Activated CD4-positive, CD25-positive, alpha-beta regulatory T cell treated with anti-CD3 and anti-CD28 coated beads, Interleukin-2, amount 50 U/mL, for 24 hours (primary cell): ENCODE measurements around the gene PCLAF.
"Not testable (repeated sequence)": the region's sequence is repeated elsewhere in the genome, so short reads cannot be mapped to it uniquely, and the experiment has no call there.

ENCODE experiments used
- ATAC-seq, 2 donors: fragments of 150-1000 bp; cut with Tn5 transposase; one replicate each; pipeline ENCODE4 v1.10.0; 2021; ENCODE audit warnings: mild to moderate bottlenecking in 1 of 2, moderate library complexity in 1 of 2

PCLAF gene, protein sequence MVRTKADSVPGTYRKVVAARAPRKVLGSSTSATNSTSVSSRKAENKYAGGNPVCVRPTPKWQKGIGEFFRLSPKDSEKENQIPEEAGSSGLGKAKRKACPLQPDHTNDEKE

DNA sequence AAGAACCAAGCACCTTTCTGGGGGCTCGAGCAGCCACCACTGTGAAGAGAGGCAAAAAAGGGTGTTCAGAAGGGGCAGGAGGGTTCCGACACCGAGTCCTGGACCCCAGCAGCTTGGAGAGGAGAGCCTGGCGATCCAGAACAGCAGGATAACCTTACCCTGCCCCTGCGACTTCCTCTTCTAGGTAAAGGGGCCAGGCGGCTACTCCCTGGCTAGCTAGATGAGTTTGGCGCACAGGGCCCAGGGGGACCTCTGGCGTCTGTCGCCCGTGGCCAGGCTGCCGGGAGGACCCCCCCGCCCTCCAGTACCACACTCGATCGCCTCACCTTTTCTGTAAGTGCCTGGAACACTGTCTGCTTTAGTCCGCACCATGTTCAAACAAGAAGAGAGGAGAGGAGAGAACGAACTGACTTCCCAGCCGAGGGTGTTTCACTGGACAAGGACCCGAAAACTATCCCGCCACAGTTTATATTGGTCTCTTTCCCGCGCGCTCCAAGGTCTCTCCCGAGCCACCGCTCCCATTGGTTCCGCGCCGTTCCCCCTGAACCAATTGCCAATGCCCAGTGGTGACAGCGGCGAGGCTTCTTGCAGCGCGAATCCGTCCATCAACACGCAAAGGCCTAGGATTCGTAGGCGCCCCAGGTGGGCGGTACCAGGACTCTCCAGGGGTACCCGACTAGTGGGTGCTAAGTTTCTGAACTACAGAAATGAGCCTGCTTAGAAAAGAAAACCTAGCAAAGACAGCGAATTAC, at the start of gene PCLAF:
TSS of gene PCLAF (minus strand) at position 442 of the 752 bp plus-strand sequence. CDS start at position 372, 70 bp downstream.
- ATAC-seq, result peak; percentile 100

DNA sequence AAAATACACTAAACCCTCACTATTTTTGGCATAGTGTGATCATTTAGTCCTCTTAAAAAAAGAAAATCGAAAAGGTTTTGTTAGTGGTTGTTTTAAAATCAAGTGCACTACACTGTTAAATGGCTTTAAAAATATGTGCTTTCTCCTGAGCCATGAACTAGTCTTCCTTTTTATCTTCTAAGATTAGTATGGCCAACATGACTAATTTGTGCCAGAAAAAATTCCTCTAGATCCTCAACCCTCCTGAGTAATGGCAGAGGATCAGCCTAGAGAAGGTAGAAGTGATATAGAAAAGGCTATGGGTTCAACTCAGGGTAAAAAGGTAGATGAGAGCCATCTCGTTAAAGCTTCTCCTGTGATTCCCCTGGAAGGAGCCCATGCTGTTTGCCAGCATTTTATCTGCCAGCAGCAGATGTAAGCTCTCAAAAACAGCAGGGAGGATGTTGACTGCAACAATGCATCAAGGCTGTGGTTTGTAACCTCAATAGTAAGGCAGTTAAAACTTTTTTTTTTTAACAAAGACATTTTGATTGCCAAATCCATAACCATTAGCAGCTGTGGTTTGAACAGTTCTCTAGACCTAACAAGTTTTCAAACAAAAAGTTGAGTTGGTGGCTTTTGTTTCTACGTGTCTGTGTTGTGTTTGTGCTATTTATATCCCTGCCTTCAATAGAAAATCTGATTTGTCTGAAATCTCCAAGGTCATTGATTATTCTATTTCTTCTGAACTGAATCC, 48.9 kb upstream of the PCLAF start:
- peak; percentile 56 to 59 for ATAC-seq

DNA sequence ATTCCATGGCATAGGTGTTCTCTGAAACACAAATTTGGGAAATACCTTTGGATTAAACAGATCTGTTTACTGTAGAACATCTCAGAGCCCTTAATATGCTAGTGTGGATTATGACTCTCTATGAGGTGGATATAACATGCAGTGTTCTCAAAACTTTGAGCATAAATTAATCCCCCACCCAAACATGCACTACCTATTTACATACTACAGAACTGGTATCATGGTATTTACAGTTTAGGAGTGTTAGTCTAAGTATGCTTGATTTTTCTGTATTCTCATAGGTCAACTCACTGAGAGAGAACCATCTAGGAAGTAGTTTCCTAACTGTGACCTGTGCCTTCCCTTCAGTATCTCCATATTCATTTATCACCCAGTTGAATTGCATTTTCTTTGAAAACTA, 48.2 kb upstream of the PCLAF start:
- ATAC-seq, result peak; percentile 81 to 93

DNA sequence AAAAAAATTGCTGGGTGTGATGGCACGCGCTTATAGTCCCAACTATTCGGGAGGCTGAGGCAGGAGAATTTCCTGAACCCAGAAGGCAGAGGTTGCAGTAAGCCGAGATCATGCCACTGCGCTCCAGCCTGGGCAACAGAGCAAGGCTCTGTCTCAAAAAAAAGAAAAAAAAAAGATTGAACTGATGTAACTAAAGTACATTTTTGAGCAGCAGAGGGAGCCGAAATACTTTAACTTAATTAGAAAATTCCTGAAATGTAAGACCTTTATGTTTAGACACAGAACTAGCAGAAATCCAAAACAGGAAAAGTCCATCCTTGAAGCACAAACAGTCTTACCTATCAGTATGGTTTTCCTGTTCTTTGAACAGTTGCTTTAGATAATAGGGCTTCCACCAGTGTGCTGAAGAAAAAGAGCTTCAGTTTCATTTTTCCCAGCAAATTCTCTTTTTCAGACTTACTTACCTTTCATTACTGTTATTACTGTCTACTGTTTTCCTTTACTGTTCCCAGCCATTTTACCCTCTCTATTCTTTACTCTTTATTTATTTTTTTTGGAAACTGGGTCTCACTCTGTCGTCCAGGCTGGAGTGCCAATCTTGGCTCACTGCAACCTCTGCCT, 45.7 kb upstream of the PCLAF start:
- no peak for ATAC-seq

DNA sequence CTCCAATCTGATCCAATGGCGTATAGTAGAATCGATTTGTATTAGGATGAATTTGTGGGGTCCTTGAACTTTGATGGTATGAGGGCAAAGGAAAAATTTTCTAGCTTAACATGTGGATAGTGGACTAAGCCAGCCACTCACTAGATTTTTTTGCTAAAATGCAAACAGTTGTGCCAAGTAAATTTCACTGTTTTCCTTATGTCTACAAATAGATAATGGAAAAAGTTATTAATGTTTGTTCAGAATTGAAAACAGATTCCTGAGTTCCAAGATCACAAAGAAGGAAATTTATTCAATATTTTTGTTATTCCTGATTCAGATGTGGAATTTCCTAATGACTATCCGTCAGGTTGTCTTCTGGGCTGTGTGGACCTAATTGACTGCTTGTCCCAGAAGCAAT, 44.0 kb upstream of the PCLAF start:
- no peak for ATAC-seq

DNA sequence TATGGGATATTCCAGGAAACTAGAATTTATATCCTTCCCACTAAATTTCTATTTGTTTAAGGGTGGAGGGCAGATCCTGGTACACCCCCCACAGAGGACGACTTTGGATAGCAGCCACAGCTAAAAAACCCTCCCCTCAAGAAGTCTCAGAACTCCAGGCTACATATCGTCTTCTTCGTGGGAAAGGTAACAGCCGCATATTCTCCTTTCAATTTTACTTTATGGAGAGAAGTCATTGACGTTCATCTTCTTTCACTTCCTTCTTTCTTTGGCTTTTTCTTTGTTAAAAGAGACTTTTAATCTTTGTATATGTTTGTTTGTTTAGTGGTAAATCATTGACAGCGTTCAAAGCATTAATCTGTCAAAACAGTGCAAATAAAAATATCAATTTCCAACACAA, 42.7 kb upstream of the PCLAF start:
- ATAC-seq, result no peak

DNA sequence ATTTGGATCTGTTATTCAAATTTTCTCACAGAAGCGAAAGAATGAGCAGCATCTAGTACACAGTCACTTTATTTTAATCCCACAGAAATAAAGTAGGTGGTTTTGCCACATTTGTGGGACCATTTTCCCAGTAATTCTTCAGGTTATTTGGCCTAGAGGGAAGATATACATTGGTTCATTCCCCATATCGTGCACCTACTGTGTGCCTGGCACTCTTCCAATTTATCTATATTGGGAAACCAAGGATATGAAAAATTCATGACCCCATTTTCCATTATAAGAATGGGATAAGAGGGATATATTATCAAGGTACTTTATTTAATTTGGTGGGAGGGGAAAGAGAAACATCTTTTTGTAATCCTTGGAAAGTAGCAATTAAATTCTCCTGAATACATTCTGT, 41.5 kb upstream of the PCLAF start:
- no peak for ATAC-seq

DNA sequence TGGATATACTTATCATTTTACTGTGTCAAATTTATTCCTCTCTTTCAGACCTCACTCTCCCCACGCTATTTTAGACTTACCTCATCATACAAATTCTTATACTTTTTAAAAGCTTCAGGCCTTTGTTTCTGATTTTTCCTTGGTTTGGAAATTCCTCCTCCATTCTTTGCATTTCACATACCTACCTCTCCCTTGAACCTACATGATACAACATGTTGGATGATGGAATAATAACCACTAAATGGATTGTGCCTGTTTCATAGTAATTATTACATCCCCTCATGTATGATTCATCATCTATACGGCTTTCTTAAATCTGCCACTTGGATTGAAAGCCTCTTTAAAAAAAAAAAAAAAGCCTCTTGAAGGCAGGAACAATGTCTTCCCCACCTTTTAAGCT, 31.0 kb upstream of the PCLAF start:
- no peak for ATAC-seq

DNA sequence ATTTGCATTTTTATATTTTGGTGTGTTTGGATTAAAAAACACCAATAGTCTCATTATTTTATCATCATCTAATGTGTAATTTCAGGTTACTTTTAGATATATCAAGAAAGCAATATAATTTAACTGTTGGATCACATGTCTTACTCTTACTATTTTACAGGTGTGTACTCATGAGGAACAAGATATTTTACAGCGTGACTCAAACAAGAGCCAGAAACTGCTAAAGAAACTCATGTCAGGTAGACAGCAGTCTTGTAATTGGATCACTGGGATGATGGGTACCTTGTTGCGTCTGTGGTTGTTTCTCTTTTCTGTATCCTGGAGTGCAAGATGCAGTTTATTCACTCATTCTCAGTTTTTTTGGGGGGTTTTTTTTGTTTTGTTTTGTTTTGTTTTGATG, 19.3 kb upstream of the PCLAF start:
- no peak for ATAC-seq

DNA sequence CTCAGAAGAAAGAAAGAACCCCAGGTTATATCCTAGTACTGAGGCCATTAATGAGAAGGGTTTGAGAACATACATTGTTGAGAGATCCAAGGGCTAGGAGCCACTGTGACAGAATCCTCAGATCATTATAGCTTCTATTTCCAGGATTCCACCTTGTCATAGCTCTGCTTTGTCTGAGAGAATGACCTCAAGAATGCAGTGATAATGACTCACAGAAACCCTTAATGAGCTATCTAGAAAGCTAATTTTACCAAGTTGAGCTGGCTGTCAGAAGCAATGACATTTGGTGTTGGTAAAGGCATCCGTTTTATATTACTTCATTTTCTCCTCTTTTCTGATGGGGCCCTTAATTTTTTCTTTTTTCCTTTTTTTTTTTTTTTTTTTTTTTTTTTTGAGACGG, 17.3 kb upstream of the PCLAF start:
- ATAC-seq, result no peak

DNA sequence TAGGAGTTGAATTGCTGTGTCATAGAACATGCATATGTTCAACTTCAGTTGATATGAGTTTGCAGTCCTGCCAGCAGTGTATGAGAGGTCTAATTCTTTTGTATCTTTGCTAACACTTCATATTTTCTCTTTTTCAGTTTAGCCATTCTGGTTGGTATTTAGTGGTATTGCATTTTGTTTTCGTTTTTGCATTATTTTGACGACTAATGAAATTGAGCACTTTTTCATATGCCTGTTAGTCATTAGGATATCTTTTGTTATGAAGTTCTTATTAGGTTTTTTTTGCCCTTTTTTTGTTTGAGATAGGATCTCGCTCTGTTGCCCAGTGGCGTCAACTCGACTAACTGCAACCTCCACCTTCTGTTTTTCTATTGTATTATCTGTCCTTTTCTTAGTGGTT, 15.5 kb upstream of the PCLAF start:
- no peak for ATAC-seq

DNA sequence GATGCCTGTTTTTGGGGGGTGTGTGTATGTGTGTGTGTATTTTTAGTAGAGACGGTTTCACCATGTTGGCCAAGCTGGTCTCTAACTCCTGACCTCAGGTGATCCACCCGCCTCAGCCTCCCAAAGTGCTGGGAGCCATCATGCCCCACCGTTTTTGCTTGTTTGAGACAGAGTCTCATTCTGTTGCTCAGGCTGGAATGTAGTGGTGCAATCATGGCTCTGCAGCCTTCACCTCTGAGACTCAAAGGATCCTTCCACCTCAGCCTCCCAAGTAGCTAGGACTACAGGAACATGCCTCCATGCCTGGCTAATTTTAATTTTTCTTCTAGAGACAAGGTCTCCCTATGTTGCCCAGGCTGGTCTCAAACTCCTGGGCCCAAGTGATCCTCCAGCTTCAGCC, 11.2 kb upstream of the PCLAF start:
- not testable (repeated sequence) for ATAC-seq

DNA sequence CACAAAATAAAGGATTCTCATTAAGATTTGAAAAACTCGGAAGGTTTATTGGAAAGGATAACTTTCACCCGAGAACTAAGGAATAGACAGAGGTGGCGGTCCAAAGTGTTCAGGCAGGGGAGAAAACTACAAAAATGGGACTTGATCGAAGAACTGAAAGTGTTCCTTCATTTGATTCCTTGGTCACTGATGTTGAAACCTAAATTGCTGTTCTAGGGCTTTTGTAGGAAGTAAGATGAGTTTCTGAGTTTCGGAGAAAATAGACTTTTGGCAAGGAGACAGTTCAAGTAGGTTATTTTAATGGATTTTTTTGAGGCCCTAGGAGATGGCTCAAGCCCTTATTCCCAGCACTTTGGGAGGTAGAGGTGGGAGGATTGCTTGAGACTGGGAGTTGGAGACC, 7.8 kb upstream of the PCLAF start:
- no peak for ATAC-seq

DNA sequence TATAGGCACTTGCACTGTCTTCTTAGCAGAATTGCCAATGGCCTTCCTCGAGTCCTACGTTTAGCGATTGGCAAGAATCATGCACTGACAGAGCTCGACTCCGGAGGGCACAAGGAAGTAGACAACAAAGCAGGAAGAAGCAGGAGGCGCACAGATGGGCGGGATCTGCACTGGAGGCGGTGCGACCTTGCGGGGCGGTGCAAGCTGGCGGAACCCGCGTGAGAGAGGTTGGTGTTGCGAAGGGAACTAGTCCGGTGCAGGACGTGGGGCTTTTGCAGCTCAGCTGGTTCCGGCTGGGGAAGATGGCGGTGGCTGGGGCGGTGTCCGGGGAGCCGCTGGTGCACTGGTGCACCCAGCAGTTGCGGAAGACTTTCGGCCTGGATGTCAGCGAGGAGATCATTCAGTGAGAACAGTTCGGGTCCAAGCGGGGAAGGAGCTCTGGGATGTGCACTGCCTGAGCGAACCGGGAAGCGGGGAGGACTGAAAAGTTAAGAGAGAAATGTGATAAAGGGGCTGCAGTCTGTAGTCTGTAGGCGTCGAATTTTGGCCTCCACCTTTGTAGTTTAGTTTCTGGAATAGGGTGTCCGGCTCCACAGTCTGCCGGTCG, 6.4 kb upstream of the PCLAF start, which contains the start of gene TRIP4:
TSS of gene TRIP4 (plus strand) at position 275 of the 607 bp plus-strand sequence. CDS start at position 303, 28 bp downstream.
- peak; percentile 99 to 100 for ATAC-seq

DNA sequence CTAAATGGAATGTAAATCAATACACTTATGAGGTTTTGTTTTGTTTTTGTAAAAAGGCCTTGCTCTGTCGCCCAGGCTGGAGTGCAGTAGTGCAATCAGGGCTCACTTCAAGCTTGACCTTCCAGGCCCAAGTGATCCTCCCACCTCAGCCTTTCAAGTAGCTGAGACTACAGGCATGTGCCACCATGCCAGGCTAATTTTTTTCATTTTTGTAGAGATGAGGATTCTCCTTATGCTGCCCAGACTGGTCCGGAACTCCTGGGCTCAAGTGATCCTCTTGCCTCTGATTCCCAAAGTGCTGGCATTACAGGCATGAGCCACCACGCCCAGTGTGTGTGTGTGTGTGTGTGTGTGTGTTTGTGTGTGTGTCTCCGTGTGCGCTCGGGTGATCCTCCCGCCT, 5.0 kb upstream of the PCLAF start:
- ATAC-seq, result no peak

DNA sequence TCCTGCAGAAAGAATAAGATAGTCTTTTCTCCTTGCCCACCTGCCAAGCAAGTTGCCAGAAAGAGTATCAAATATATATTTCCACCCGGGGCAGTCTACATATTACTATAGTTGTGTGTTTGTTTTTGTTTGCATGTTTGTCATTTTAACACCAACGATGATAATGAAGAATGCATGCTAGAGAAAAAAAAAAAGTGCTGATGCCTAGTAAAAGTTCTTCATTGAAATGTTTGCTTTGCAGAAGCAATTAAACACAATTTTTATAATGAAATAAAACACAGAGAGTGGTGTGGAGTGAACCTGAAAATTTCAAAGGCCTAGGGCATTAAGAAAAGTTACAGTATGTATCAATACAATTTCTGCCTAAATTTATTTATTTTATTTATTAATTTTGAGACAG, 2.5 kb upstream of the PCLAF start:
- no peak for ATAC-seq

DNA sequence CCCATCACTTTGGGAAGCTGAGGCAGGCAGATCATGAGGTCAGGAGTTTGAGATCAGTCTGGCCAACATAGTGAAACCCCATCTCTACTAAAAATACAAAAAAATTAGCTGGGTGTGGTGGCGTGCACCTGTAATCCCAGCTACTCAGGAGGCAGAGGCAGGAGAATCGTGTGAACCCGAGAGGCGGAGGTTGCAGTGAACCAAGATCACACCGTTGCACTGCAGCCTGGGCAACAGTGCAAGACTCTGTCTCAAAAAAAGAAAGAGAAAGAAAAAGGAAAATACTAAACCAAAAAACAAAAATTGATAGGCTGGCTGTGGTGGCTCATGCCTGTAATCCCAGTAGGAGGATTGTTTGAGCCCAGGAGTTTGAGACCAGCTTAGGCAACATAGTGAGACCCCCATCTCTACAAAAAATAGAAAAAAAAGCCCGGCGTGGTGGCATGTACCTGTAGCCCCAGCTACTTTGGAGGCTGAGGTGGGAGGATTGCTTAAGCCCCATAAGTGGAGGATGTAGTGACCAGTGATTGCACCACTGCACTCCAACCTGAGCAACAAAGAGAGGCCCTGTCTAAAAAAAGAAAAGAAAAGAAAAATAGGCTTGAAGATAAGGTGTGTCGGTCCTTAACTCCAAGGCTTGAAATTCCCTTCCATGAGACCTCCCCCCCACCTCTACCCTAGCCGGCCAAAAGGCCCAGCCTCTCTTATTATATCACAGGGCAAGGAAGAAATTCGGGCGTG, 941 bp downstream of the PCLAF start:
- ATAC-seq, result not testable (repeated sequence)

DNA sequence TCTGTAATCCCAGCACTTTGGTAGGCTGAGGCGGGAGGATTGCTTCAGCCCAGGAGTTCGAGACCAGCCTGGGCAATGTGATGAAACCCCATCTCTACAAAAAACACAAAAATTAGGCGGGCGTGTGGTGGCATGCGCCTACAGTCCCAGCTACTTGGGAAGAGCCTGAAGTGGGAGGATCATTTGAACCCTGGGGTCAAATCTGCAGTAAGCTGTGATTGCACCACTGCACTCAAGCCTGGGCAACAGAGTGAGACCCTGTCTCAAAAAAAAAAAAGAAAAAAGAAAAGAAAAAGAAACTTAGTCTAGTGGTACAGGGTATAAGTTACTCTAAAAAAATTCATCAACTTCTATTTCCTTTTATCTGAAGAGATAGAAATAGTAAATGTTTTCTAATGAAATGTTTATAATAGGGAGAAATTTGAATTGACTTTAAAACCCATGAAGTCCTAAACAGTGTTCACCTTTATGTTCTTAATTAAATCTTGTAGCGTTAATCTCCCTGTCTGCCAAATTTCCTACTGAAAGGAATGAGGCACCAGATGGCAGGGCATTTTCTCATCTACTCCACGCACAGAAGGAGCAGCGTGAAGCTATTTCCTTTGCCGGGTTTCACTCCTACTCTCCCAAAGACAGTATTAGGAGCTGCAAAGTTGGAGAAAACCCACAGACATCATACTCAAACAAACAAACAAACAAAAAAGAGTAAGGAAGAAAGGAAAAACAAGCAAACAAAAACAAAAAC, 1.9 kb downstream of the PCLAF start:
- ATAC-seq, result no peak

DNA sequence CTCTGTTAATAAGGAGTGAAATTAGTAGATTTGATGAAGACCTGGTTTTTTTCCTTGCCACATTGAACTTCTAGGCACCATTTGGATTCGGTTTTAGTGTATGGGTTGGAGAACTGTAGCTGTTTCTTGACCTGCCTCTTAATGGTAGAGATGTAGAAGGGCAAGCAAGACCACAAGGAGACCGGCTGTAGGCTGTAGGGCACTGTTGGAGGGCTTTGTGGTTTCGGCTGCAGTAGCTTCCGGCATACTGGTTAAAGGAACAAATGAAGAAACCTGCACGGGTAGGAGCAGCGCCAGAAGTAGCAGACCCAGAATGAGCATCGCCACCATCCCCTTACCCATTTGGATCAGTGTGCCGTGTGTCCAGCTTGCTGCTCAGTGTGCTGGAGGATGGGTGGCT, 7.9 kb downstream of the PCLAF start:
- ATAC-seq, result no peak

DNA sequence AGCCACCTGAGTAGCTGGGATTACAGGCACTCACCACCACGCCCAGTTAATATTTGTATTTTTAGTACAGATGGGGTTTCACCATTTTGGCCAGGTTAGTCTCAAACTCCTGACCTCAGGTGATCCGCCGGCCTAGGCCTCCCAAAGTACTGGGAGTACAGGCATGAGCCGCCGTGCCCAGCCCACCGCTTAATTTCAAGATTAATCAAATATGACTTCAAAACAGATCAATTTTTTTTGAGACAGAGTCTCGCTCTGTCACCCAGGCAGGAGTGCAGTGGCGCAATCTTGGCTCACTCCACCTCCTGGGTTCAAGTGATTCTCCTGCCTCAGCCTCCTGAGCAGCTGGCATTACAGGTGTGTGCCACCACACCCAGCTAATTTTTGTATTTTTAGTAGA, 9.9 kb downstream of the PCLAF start:
- not testable (repeated sequence) for ATAC-seq

DNA sequence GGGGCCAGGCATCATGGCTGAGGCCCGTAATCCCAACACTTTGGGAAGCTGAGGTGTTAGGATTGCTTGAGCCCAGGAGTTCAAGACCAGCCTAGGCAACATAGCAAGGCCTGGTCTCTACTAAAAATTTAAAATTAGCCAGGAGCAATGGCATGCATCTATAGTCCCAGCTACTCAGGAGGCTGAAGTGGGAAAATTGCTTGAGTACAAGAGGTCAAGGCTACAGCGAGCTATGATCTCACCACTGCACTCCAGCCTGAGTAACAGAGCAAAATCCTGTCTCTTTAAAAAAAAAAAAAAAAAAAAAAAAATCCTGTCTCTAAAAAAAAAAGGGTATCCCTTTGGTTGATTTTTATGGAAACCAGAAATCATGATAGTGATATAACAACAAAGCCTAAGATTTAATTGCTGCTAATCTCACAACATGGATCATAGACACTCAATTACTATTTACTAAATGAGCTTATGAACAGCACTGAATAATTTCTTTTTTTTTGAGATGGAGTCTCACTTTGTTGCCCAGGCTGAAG, 12.1 kb downstream of the PCLAF start:
- no peak for ATAC-seq
